Fibroblast of the aortic adventitia (primary cell): Measurements from ENCODE around the gene SLC23A2. TPM values are rescaled to one million over a fixed set of nuclear protein-coding genes. Genes with fewer than 3 reads are reported as not detected.
"Not testable (repeated sequence)": the region's sequence is repeated elsewhere in the genome, so short reads cannot be mapped to it uniquely, and the experiment has no call there.

Source experiments
- DNase-seq: peaks from one replicate; pipeline ENCODE4 v3.0.0-alpha.2; 2010; ENCODE audit warnings: low read depth
- H3K4me3 ChIP-seq: 2 replicates; pipeline ENCODE4 v1.5.1; 2011; ENCODE audit warnings: low read depth, mild to moderate bottlenecking, control low read depth, low read length, moderate library complexity
- CTCF ChIP-seq: IDR thresholded peaks from 2 replicates; pipeline ENCODE4 v1.5.1; 2011; ENCODE audit warnings: mild to moderate bottlenecking, low read length, control low read depth, inconsistent platforms; ENCODE audit not compliant: insufficient read depth
- total RNA-seq: library from RNA; depleted of rRNA; stranded (reverse); fragments of >200 nt; gene quantifications from 2 replicates; pipeline ENCODE4 v1.2.3, GENCODE V29; 2012; ENCODE audit warnings: low replicate concordance

SLC23A2 gene
- total RNA-seq, 1 donor: 24.6 TPM

DNA sequence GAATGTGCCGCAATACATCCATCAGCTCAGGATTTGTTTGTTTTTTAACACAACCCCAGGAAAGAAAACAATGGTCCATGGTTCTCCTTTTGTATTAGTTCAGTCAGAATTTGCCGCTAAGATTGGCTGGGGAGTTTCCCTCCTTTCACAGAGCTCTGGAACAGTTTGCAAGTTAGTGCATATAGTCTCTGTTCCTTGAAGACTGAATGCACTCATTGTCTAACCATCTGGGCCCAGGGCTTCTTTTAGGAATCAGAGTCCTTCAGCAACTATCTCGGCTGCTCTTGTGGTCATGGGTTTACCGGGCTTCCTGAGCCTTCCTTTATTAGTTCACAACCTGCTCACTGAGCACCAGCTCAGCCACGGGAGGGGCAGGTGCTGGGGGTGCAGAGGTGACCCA is 121.3 kb downstream of the SLC23A2 start:
- no peak overlapping the region for H3K4me3 ChIP-seq
- DNase-seq: no peak
- no peak for TF ChIP-seq CTCF

DNA sequence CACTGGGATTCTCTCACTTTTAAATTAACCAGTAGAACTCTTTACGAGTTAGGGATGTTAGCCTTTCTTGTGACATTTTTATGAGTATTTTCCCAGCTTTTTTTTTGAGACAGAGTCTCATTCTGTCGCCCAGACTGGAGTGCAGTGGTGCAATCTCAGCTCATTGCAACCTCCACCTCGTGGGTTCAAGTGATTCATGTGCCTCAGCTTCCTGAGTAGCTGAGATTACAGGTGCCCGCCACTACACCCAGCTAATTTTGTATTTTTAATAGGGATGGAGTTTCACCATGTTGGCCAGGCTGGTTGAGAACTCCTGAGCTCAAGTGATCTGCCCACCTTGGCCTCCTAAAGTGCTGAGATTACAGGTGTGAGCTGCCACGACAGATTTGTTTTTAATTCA is 123.2 kb downstream of the SLC23A2 start:
- not testable (repeated sequence) for DNase-seq

GRCh38 chr20:4876731-4877130 is 124.6 kb downstream of the SLC23A2 start:
- DNase-seq: no peak
- no peak for TF ChIP-seq CTCF
- H3K4me3 ChIP-seq: no peak overlapping the region

More for the DNA sequence above, 123.2 kb downstream of the SLC23A2 start:
- not testable (repeated sequence) for H3K4me3 ChIP-seq

DNA sequence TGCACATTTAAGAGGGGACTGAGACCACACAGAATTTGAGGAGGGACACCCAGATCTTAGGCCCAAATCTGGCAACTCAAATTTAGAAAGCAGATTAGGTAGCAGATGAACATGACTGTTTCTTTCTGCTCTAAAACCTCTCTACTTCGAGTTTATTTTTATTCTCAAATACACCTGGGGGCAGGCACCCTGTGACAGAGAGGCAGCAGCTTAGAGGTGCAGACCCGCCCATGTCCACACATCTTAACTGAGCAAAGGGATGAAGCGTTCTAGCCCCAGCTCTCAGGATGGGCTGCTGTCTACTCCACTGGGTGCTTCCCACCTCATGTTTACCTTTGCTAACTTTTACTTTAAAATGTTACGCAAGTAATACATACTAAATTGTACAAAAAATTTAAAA is 125.0 kb downstream of the SLC23A2 start:
- no peak overlapping the region for H3K4me3 ChIP-seq
- DNase-seq: no peak
- no peak for TF ChIP-seq CTCF

DNA sequence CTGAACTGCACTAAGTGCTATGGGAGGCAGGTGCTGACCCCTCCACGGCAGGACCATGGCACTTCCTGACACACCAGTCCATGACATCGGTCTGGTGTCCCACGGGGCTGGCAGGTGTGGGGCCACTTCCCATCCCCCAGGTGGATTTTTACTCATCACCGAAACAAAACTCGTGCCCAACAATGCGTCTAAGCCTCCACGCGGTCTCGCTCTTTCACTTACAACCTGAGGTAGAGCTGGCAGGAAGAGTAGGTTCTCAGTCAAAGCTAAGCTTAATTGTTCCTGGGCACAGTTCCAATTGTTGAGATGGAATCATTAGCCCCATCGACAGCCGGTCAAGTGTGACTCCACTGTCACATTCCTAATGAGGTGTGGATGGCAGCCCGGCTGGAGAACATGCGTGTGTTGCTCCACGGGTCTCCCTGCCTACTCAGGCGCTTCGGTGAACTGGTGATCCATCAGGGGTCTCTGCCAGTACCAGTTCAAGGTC is 125.7 kb downstream of the SLC23A2 start:
- TF ChIP-seq CTCF: no peak
- H3K4me3 ChIP-seq: no peak overlapping the region
- no peak for DNase-seq

GRCh38 chr20:4873396-4873795 is 127.9 kb downstream of the SLC23A2 start:
- DNase-seq: no peak
- H3K4me3 ChIP-seq: no peak overlapping the region
- TF ChIP-seq CTCF: no peak

- no peak for TF ChIP-seq CTCF
- DNase-seq: no peak
- H3K4me3 ChIP-seq: no peak overlapping the region
Observed at GRCh38 chr20:4871486-4871885, 129.8 kb downstream of the SLC23A2 start.
